OCI-LY3 (cell line): ENCODE data around the gene ACVRL1.

ENCODE experiments used
- CTCF ChIP-seq: fragments of 200-600, 300-600 bp; sonication (generic); IDR thresholded peaks from 2 replicates; pipeline ENCODE4 v1.5.1; 2014; ENCODE audit warnings: antibody characterized with exemption, low read length, low read depth
- EZH2phosphoT487 ChIP-seq: fragments of 200-600 bp; shearing (Covaris generic); IDR thresholded peaks from 2 replicates; pipeline ENCODE4 v1.6.1; 2018; ENCODE audit warnings: antibody characterized with exemption, mixed run types, low read depth

DNA sequence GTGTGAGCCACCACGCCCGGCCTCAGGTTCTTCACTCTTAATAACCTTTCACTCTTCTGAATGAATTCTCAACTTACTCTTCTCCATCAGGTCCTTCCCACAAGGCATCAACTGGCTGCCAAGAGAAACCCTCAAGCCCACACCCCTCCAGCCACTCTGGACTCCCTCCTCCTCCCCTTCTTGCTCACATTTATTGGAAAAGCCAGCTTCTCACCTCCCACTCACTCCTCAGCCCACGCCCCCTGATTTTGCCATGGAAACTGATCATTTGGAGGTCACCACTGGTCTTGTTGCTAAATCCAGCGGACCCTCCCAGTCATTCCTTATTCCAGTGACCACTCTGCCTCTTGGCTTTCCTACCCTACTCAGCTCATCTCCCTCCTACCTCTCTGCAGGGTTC lies 26.8 kb downstream of the ACVRL1 start:
- TF ChIP-seq CTCF (no peak), EZH2phosphoT487 (no peak)
